Measurements from ENCODE around the gene CAMK2N2.

CAMK2N2 gene

DNA sequence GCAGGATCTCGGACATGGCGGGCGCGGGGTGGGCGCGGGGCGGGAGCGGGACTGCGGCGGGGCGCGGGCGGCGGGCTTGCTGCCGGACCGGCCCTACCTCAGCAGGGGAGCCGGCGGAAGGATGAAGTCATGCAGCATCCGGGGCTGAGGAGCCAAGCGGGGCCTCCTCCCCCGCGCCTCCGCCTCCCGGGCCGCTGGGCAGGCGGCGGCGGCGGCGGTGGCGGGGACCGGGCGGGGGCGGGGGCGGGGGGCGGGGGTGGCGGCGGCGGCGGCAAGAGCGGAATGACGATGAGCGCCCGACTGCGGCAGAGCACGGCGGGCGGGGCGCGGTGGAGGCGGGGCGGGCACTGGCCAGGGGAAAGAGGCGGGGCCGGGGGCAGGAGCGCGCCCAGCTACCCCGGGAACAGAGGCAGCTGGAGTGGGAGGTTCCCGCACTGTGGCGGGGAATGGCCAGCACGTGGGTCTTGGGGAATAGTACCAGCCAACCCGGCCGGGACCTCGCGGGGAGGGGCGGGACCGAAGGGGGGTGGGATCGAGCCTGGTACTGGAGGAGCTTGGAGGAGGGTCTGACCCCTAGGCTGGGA lies at the start of gene CAMK2N2:
TSS of gene CAMK2N2 (minus strand) at position 284 of the 584 bp plus-strand sequence. CDS start at position 16, 268 bp downstream.
- DNase-seq (ENCODE audit: low spot score) = no peak

DNA sequence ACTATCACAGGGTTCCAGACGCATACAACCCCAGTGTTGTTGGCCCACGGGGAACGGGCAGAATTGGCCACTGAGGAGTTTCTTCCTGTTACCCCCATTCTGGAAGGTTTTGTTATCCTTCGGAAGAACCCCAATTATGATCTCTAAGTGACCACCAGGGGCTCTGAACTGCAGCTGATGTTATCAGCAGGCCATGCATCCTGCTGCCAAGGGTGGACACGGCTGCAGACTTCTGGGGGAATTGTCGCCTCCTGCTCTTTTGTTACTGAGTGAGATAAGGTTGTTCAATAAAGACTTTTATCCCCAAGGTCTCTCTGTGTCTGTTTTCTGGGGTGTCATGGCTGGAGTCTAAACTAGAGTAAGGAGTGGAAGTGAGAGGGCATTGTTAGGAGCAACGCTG lies 47.4 kb upstream of the CAMK2N2 start:
- DNase-seq (ENCODE audit: low spot score) = no peak

DNA sequence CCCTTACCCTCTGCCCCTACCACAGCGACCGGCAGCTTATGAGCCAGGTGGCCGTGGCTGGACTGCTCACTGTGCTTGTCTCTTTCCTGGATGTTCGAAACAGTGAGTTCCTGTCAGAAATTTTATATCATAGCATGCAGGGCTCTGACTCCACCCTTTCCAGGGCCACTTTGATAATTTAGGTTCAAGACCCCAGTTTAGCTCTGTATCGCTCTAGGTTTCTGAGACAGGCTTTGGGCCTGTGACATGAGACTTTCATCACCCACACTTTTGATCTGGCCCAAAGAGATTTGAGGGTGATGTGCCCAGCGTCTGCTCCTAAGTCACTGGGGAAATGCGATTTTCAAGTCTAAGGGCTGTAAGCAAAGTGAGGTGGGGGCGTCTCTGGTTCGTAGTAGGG lies 46.6 kb upstream of the CAMK2N2 start:
- DNase-seq (ENCODE audit: low spot score) = peak; percentile 50

DNA sequence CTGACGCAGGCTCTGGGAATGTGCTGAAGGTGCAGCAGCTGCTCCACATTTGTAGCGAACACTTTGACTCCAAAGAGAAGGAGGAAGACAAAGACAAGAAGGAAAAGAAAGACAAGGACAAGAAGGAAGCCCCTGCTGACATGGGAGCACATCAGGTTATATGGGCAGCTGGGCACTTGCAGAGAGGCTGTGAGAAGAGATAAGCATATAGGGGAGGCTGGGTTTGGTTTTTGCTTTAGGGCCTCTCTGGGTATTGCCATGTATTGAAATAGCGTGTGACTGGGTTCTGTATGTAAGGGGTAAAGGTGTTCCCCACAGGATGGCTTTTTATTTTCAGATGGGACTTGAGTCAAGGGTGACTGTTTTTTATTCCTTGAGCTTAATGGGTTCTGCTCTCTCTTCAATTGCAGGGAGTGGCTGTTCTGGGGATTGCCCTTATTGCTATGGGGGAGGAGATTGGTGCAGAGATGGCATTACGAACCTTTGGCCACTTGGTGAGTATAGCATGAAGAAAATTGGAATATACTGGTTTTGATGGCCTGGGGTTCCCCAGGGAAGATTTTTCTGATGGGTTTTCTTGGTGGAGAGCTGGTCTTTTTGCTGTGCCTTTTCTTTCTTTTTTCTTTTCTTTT lies 45.1 kb upstream of the CAMK2N2 start:
- peak; percentile 66 for DNase-seq (ENCODE audit: low spot score)

DNA sequence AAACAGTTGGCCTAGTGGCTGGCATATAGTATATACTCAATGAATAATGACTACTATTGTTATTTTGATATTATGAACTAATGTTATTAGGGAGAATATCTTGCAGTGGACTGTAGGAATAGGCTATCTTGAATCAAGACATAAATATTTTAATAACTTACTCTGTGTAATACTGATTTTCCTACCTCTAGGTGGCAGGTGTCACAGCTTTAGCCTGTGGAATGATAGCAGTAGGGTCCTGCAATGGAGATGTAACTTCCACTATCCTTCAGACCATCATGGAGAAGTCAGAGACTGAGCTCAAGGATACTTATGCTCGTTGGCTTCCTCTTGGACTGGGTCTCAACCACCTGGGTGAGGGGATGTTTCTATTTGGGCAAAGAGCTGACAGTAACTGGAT lies 44.2 kb upstream of the CAMK2N2 start:
- DNase-seq (ENCODE audit: low spot score) = peak; percentile 74

DNA sequence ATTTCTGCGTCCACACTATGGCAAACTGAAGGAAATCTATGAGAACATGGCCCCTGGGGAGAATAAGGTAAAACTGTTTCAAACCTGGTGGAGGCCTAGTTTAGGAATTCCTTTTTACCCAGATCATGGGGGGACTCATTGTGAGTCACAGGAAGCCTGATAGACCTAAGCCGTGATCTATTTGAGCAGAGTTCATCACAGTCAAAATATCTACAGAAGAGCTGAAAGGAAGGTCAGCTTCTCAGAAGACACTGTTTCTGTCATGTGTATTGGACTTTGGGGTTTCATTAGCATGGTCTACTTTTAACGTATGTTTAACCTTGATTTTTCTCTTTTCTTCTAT lies 39.0 kb upstream of the CAMK2N2 start:
- no peak for DNase-seq (ENCODE audit: low spot score)

DNA sequence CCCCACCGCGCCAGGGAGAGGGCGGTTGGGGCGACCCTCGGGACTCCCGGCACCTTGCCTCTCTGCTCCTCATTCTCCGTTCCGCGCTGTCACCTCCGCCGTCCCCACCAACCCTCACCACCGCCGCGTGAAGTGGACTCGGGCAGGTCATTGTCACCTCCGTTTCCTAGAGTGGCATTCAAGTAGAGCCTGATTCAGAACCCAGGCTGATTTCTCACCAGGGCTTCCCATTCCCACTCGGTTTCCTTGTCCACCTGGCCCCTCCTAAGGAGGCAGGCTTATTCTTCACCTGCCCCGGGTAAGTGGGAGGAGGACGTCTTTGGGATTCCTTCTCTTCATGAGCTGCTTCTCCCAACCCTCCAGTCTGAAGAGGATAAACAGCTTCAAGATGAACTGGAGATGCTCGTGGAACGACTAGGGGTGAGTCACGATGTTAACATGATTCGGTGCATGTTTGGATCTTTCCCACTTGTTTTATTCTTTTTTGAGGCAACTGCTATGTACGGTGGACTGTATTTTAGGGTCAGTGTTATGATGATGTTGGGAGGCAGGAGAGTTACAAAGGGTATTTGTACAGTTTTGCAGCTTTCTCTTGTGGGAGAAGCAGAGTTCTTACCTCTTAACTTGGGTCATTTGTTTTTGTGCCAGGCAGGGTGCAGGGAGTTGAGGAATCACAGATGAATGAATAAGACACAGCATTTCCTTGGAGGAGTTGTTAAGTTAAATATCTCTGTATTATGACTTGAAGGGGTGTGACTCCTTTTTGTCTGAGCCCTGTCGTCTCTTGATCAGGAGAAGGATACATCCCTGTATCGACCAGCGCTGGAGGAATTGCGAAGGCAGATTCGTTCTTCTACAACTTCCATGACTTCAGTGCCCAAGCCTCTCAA lies 38.4 kb upstream of the CAMK2N2 start:
- DNase-seq (ENCODE audit: low spot score) = peak; percentile 60

DNA sequence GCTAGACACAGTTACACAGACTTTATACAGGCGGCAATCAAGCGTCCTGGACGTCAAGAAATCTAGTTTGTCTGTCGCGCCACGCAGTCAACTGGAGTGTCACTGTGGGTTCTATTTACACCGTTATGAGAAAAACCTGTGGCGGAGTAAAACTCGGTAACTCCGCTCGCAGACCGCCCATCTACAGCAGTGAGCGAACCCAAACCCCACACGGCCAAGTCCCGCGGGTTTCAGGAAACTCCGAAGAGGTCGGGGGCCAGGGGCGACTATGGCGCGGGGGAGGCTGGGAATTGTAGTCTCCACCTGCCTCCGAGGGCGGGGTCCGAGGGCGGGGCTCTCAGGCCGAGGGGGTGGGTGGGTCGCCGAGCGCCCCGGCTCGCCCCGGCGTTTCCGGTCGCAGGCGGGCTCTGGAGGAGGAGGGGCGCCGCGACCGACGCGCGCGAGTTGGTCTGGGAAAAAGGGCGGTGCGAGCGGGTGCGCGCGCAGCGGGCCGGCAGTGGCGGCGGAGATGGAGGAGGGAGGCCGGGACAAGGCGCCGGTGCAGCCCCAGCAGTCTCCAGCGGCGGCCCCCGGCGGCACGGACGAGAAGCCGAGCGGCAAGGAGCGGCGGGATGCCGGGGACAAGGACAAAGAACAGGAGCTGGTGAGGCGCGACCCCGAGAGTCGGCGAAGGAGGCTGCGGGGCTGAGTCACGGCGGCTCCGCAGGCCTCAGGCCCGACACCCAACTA lies 37.6 kb upstream of the CAMK2N2 start, which contains the start of gene PSMD2:
TSS of gene PSMD2 (plus strand) at position 483 of the 729 bp plus-strand sequence. CDS start at position 509, 26 bp downstream.
- peak; percentile 95 for DNase-seq (ENCODE audit: low spot score)

DNA sequence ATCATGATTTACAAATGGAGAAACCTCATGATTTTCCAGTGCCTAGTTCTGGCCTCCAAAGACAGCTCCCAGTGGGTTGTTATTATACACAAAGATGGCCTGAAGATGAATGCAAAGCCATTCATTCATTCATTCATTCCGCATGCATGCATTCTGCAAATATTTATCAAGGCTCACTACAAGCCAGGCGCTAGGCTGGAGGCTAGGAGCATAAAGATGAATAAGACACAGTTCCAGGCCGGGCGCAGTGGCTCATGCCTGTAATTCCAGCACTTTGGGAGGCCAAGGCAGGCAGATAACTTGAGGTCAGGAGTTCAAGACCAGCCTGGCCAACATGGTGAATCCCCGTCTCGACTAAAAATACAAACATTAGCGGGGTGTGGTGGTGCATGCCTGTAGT lies 35.3 kb upstream of the CAMK2N2 start:
- DNase-seq (ENCODE audit: low spot score) = no peak

DNA sequence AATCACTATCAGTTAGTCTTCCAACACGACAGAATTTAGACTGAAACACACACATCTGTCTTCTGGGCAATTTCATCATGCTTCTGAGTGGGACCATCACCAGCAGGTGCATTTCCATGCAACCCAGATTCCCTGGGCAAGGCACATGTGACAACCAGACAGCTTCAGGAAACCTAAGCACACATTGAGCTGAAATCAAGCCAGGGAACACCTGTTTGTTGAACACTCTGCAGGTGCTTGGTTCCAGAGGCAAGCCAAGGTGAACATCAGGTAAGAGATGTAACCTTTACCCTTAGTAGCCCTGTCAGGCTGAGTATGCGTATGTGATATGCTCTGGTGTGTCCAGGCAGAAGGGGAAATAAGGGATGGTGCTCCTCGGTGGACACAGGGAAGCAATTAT lies 34.4 kb upstream of the CAMK2N2 start:
- DNase-seq (ENCODE audit: low spot score) = no peak

DNA sequence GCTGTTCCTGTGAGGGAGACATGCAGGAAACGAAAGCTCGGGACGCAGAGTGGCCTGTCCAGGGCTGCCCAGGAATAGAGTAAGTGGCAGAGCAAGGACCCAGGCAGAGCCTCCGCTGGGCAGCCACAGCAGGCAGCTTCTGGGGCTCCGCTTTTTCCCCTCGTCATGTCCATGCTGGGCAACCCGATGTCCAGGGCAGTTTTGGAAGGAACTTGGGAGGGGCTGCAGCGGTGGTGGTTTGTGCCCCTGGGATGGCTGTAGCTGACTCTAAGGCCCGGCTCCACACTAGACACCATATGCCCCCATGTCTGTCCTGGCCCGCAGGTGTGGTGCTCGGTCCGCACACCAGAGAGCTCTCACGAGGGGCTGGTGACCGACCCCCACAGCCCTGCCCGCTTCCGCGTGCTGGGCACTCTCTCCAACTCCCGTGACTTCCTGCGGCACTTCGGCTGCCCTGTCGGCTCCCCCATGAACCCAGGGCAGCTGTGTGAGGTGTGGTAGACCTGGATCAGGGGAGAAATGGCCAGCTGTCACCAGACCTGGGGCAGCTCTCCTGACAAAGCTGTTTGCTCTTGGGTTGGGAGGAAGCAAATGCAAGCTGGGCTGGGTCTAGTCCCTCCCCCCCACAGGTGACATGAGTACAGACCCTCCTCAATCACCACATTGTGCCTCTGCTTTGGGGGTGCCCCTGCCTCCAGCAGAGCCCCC lies 30.5 kb upstream of the CAMK2N2 start:
- no peak for DNase-seq (ENCODE audit: low spot score)

DNA sequence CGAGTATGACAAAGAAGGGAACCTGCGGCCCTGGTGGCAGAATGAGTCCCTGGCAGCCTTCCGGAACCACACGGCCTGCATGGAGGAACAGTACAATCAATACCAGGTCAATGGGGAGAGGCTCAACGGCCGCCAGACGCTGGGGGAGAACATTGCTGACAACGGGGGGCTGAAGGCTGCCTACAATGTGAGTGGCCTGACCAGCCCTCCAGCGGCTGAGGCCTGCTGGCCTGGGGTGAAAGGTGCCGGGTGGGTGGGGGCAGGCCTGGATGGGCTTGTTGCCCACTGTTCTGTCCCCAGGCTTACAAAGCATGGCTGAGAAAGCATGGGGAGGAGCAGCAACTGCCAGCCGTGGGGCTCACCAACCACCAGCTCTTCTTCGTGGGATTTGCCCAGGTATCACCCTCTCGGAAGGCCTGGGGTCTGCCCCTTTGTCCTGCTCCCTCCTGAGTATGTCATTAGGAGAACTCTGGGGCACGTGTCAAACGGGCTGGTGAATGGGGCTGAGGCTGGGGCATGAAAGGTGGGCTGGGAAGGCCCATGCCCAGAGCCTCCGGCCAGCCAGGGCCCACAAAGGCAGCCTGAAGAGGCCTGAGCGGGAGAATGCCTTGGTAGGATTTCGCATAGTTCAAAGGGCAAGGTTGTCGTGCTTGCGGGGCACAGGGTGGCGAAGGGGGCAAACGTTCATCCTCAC lies 29.8 kb upstream of the CAMK2N2 start:
- DNase-seq (ENCODE audit: low spot score) = no peak

DNA sequence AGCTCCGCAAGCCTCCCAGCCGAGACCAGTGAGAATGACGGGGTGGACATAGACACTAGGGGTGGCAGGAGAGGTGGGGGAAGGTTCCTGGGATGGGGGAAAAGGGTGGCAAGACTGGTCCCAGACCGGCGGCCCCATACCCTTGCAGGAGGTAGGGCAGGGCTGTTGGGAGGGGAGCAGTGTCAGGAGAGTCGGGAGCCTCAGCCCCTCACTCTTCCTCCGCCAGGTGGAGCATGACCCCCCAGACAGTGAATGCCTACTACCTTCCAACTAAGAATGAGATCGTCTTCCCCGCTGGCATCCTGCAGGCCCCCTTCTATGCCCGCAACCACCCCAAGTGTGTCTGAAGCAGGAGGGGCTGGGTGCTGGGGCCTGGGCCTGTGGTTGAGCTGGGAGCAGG lies 29.0 kb upstream of the CAMK2N2 start:
- no peak for DNase-seq (ENCODE audit: low spot score)

DNA sequence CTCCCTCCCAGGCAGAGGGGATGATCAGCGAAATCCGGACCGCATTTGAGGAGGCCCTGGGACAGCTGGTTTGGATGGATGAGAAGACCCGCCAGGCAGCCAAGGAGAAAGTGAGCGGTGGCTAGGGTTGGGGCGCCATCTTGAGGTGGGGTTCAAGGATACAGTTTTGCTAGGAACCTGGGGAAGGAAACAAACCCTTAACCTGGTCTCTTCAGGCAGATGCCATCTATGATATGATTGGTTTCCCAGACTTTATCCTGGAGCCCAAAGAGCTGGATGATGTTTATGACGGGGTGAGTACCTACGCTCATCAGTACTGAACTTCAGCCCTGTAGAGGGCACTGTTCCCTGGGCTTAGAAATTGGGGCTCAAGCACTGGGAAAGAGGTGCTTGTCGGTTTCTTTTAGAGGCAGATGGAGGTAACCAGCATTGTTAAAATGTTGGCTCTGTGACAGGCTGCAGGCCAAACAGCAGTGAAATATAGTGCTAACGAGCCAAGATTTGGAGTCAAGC lies 28.1 kb upstream of the CAMK2N2 start:
- DNase-seq (ENCODE audit: low spot score) = peak; percentile 70

DNA sequence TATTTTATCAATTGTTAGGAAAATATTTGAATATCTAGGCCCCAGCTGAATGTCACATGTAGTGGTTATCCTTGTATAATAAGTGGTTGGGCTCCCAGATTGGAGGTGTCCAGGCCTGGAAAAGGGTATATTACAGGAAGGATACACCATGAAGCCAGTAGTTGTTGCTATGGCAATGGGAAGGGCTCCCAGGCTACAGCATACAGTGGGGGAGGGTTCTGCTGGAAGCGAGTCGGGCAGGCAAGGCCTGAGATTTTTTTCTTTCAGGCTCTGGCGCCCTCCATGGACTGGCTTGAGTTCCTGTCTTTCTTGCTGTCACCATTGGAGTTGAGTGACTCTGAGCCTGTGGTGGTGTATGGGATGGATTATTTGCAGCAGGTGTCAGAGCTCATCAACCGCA lies 23.3 kb upstream of the CAMK2N2 start:
- DNase-seq (ENCODE audit: low spot score) = no peak

DNA sequence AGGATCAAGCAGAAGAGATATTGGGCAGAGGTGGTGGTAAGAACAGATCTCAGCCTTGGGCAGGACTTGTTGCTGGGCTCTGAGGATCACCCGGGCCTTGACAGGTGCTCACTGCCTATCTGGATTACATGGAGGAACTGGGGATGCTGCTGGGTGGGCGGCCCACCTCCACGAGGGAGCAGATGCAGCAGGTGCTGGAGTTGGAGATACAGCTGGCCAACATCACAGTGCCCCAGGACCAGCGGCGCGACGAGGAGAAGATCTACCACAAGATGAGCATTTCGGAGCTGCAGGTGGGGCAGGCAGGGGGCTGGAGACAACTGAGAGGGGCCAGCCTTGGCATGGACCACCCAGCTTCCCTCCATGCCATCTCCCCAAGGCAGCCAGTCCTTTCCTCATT lies 22.3 kb upstream of the CAMK2N2 start:
- no peak for DNase-seq (ENCODE audit: low spot score)

DNA sequence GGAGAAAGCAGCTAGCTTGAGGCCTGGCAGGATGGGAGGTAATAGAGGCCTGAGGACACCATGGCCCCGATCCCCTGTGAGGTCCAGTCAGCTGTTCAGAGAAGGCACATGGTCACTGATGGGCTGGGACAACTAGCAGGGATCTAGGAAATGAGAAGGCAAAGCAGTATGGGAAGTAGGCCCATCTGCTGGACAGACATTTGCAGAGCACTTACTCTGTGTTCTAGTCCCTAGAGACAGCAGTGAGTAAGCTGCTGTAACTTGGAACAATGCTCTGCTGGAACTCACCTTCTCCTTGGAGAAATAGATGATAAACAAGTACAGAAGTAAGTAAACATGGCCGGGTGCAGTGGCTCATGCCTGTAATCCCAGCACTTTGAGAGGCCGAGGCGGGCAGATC lies 21.6 kb upstream of the CAMK2N2 start:
- no peak for DNase-seq (ENCODE audit: low spot score)

DNA sequence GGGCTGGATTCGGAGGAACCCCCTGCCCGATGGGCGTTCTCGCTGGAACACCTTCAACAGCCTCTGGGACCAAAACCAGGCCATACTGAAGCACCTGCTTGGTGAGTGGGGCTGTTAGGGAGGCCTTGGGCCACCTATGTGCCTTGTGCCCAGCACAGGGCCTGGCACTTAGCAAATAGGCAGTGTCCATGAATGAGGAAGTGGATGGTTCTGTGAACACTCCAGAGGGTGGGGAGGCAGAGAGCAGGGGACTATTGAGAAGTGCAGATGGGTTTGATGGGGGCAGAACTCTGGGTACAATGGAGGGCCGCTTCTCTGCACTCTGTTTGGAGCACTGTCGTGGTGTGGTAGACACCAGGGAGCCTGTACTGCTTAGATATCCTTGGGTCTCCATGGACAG lies 16.0 kb upstream of the CAMK2N2 start:
- DNase-seq (ENCODE audit: low spot score) = no peak

DNA sequence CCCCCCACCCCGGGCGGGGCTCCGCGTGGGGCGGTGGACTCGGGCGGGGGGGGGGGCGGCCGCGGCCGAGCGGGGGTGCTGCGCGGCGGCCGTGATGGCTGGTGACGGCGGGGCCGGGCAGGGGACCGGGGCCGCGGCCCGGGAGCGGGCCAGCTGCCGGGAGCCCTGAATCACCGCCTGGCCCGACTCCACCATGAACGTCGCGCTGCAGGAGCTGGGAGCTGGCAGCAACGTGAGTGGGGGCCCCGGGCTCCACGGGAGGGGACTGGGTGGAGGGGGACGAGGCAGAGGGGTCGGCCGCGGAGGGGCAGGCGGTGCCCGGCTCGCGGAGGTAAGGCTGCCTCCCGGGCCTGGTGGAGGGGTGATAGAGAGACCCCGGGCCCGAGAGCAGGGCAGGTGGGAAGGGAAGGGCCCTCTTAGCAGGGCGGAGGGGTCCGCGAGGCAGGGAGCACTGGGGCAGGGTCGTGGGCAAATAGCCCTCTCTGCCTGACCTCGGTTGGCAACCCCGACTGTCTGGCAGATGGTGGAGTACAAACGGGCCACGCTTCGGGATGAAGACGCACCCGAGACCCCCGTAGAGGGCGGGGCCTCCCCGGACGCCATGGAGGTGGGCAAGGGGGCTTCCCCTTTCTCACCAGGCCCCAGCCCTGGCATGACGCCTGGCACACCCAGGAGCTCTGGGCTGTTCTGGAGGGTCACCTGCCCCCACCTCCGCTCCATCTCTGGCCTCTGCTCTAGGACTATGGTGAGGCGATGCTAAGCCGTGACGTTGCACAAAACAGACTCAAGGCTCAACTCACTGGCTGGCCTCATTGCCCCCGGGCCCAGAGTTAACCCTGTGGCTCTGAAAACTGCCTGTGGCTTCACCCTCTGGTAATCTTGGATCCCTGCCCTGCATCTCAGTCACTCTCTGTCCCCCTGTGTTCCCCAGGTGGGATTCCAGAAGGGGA lies 14.9 kb upstream of the CAMK2N2 start, which contains the start of gene ECE2:
TSS of gene ECE2 (plus strand) at position 62 of the 950 bp plus-strand sequence. CDS start at position 194, 132 bp downstream.
- no peak for DNase-seq (ENCODE audit: low spot score)

DNA sequence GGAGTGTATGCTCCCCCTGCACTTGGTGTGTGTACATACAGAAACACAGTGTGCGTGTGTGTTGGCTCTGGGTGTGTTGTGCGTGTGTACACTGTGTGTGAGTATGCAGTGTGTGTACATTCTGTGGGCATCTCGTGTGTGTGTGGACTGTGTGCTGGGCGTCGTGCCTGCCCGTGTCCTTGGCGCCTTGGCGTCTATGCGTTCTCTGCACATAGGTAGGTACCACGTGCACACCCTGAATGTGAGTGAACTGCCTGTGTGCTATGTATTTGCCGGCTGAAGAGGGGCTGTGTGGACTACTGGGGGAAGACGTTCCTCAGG lies 14.0 kb upstream of the CAMK2N2 start:
- no peak for DNase-seq (ENCODE audit: low spot score)

Data from hematopoietic multipotent progenitor cell treated with erythropoietin and hydrocortisone succinate and interleukin-3 and kit ligand, for 17 days (in vitro differentiated cells).